Raji (cell line): ENCODE results near the gene HHAT.

Experiments
- POLR2A ChIP-seq: IDR thresholded peaks from 2 replicates; pipeline ENCODE4 v1.6.1; 2011; ENCODE audit warnings: low read depth, low read length, control low read depth; ENCODE audit not compliant: insufficient read depth

HHAT gene

GRCh38 chr1:210371916-210372315, 43.2 kb downstream of the HHAT start:
- no peak for TF ChIP-seq POLR2A

GRCh38 chr1:210372491-210372890, 43.8 kb downstream of the HHAT start:
- no peak for TF ChIP-seq POLR2A

GRCh38 chr1:210372931-210373627, 44.4 kb downstream of the HHAT start:
- no peak for TF ChIP-seq POLR2A

GRCh38 chr1:210373628-210373877, 44.9 kb downstream of the HHAT start:
- TF ChIP-seq POLR2A, result no peak

GRCh38 chr1:210373878-210374599, 45.3 kb downstream of the HHAT start:
- TF ChIP-seq POLR2A, result peak; percentile 98

- TF ChIP-seq POLR2A, result no peak
Observed at GRCh38 chr1:210374600-210374953, 45.9 kb downstream of the HHAT start.

- TF ChIP-seq POLR2A, result no peak
Observed at GRCh38 chr1:210376836-210377372, 48.2 kb downstream of the HHAT start.

- no peak for TF ChIP-seq POLR2A
Observed at GRCh38 chr1:210377731-210378333, 49.1 kb downstream of the HHAT start.

GRCh38 chr1:210378736-210379135, 50.0 kb downstream of the HHAT start:
- TF ChIP-seq POLR2A, result no peak

GRCh38 chr1:210381934-210382333, 53.2 kb downstream of the HHAT start:
- no peak for TF ChIP-seq POLR2A

- no peak for TF ChIP-seq POLR2A
Observed at GRCh38 chr1:210384625-210385024, 55.9 kb downstream of the HHAT start.

GRCh38 chr1:210385228-210385627, 56.5 kb downstream of the HHAT start:
- TF ChIP-seq POLR2A, result no peak

- no peak for TF ChIP-seq POLR2A
Observed at GRCh38 chr1:210394281-210394821, 65.6 kb downstream of the HHAT start.

- no peak for TF ChIP-seq POLR2A
Observed at GRCh38 chr1:210396541-210396940, 67.8 kb downstream of the HHAT start.

- TF ChIP-seq POLR2A, result no peak
Observed at GRCh38 chr1:210397252-210397651, 68.5 kb downstream of the HHAT start.

GRCh38 chr1:210397681-210398080, 69.0 kb downstream of the HHAT start:
- TF ChIP-seq POLR2A, result no peak
